ENCODE measurements around the gene RRAGC.
A peak's percentile ranks its signal among the peaks of the same experiment; 100 is the strongest.

RRAGC gene

DNA sequence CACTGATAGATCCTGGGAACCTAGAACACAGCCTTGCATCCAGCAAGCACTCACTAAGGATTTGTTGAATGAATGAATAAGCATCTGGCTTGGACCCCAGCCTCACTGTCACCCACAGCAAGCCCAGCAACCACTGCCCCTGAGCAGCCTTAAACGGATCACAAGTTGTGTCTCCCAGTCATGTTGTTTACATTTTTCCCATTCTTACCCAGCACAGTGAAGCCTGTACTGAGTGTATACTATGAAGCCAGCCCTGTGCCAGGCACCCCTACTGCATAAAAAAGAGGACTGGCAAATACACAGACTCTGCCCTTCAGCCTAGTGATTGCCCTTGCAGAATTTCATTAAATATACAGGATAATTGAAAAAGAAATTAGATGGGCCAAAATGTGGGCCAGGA is 30.2 kb downstream of the RRAGC start:
- Histone ChIP-seq H3K4me3 (ENCODE audit: low read depth in 1 of 2, low read length in 1 of 2) (no peak overlapping the region), H3K4me1 (ENCODE audit: control insufficient read depth in 1 of 2, insufficient read depth in 1 of 2, low read depth in 1 of 2, low read length in 1 of 2) (peaks cover 53 to 61% of the 10 kb centered on the region in 2 experiments), H3K36me3 (no peaks in the 10 kb centered on the region), H3K27me3 (no peaks in the 10 kb centered on the region), H3K9me3 (no peaks in the 10 kb centered on the region), H3K27ac (no peak overlapping the region)
- TF ChIP-seq, protein P1, sequence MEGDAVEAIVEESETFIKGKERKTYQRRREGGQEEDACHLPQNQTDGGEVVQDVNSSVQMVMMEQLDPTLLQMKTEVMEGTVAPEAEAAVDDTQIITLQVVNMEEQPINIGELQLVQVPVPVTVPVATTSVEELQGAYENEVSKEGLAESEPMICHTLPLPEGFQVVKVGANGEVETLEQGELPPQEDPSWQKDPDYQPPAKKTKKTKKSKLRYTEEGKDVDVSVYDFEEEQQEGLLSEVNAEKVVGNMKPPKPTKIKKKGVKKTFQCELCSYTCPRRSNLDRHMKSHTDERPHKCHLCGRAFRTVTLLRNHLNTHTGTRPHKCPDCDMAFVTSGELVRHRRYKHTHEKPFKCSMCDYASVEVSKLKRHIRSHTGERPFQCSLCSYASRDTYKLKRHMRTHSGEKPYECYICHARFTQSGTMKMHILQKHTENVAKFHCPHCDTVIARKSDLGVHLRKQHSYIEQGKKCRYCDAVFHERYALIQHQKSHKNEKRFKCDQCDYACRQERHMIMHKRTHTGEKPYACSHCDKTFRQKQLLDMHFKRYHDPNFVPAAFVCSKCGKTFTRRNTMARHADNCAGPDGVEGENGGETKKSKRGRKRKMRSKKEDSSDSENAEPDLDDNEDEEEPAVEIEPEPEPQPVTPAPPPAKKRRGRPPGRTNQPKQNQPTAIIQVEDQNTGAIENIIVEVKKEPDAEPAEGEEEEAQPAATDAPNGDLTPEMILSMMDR (IDR thresholded peaks at IDR 0.05): no peak

DNA sequence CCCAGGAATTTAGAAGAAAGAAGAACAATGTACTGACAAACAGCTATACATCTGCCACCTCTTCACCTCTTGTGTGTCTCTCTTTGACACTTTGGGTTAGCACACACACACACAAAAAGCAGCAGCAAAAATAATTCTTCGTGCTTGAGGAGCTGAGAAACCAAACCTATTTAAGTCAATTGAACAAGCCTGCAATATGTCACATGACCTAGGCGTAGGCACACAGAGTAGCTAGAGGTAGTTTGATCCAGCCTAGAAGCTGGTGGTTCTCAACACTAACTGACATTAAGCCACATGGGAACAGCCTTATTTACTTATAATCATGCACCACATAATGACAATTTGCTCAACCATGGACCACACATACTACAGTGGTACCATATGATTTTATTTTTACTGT is 32.3 kb downstream of the RRAGC start:
- Histone ChIP-seq H3K9me3 (no peaks in the 10 kb centered on the region), H3K27ac (peak overlapping the region; percentile 62), H3K27me3 (no peaks in the 10 kb centered on the region), H3K36me3 (no peaks in the 10 kb centered on the region), H3K4me1 (ENCODE audit: control insufficient read depth in 1 of 2, insufficient read depth in 1 of 2, low read depth in 1 of 2, low read length in 1 of 2) (peaks cover 45 to 58% of the 10 kb centered on the region in 2 experiments), H3K4me3 (ENCODE audit: low read depth in 1 of 2, low read length in 1 of 2) (no peak overlapping the region)
- TF ChIP-seq, protein P1 (IDR thresholded peaks at IDR 0.05): no peak

DNA sequence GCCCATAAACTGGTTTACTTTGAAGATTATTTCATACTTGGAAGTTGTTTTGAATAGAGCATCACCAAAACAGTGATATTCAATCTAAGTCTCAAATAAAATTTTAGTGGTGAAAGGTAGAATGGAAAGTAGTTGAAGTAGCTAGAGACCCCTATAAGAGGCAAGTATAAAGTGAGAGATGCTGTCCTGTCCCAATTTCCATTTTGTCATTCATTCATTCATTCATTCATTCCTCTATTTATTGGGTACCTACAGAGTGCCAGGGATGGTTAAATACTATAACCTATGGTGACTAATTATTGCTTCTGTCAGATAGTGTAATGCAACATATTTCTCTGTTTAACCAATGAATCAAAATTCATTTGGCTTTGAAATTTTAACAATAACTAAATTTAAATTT is 32.7 kb downstream of the RRAGC start:
- TF ChIP-seq, protein P1 (IDR thresholded peaks at IDR 0.05): no peak
- Histone ChIP-seq H3K9me3 (no peaks in the 10 kb centered on the region), H3K4me3 (ENCODE audit: low read depth in 1 of 2, low read length in 1 of 2) (no peak overlapping the region), H3K36me3 (no peaks in the 10 kb centered on the region), H3K27me3 (no peaks in the 10 kb centered on the region), H3K27ac (peak overlapping the region; percentile 62), H3K4me1 (ENCODE audit: control insufficient read depth in 1 of 2, insufficient read depth in 1 of 2, low read depth in 1 of 2, low read length in 1 of 2) (peaks cover 48 to 60% of the 10 kb centered on the region in 2 experiments)

DNA sequence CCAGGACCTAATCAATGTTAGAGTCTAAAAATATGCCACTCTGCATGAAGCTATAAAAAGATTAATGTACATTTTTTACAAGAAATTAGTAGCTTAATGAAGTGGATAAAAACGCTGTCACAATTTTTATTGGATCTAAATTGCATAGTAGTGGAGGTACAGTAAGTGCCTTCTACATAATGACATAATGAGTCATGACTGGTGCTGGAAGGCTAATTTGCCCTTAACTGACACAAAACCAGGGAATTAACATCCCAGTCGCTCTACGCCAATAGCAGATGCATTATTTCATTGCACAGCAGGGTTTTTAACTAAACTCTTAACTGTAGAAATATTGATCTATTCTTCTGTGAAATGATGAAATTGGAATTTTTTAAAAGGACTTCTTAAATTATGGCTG is 33.3 kb downstream of the RRAGC start:
- H3K27me3 ChIP-seq: no peaks in the 10 kb centered on the region
- no peaks in the 10 kb centered on the region for H3K36me3 ChIP-seq
- TF ChIP-seq, protein P1 (IDR thresholded peaks at IDR 0.05): no peak

DNA sequence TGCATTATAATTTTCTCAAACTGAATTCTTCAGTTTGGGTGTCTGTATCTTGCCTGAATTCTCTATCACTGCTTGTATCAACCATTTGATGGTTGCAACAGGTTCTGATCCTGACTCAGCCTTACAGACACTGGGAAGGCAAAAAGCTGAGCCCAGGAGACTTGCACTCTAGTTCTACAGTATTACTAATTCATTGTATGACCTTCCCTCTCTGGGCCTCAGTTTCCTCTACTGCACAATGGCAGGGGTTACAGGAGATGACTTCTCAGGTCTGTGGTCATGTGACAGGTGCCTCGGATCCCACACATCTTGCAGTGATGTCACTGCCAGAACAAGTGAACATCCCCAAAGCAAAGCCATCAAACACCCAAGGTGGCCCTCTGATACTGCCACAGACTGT is 38.7 kb downstream of the RRAGC start:
- Histone ChIP-seq H3K36me3 (no peaks in the 10 kb centered on the region), H3K4me3 (ENCODE audit: low read depth in 1 of 2, low read length in 1 of 2) (no peak overlapping the region), H3K4me1 (ENCODE audit: control insufficient read depth in 1 of 2, insufficient read depth in 1 of 2, low read depth in 1 of 2, low read length in 1 of 2) (peaks cover 29 to 40% of the 10 kb centered on the region in 2 experiments), H3K9me3 (no peaks in the 10 kb centered on the region), H3K27me3 (peaks cover 21% of the 10 kb centered on the region), H3K27ac (no peak overlapping the region)
- TF ChIP-seq, protein P1 (IDR thresholded peaks at IDR 0.05): no peak

More for the DNA sequence above, 33.3 kb downstream of the RRAGC start:
- Histone ChIP-seq H3K4me3 (ENCODE audit: low read depth in 1 of 2, low read length in 1 of 2) (no peak overlapping the region), H3K4me1 (ENCODE audit: control insufficient read depth in 1 of 2, insufficient read depth in 1 of 2, low read depth in 1 of 2, low read length in 1 of 2) (peaks cover 45 to 54% of the 10 kb centered on the region in 2 experiments), H3K27ac (no peak overlapping the region), H3K9me3 (no peaks in the 10 kb centered on the region)

DNA sequence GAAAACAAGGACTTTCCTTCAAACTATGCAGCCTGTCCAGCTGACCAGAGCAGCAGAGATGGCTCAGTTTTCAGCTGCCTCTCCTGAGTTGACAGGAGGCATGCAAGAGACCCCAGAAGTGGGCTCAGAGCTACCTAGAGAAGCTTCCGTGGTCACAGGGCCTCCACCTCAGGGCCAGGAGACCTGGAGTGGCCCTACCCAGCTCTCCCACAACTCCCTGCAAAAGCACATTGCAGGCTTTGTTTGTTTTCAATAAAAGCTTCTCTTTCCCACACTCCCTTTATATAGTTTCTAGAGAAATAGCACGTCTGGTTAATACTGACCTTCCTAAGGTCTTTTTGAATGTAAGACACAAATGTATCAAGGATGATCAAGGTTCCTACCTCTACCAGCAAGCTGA is 40.1 kb downstream of the RRAGC start:
- Histone ChIP-seq H3K4me3 (ENCODE audit: low read depth in 1 of 2, low read length in 1 of 2) (no peak overlapping the region), H3K4me1 (ENCODE audit: control insufficient read depth in 1 of 2, insufficient read depth in 1 of 2, low read depth in 1 of 2, low read length in 1 of 2) (peaks cover 29 to 41% of the 10 kb centered on the region in 2 experiments), H3K36me3 (no peaks in the 10 kb centered on the region), H3K9me3 (no peaks in the 10 kb centered on the region), H3K27me3 (peaks cover 34% of the 10 kb centered on the region), H3K27ac (no peak overlapping the region)
- TF ChIP-seq, protein P1 (IDR thresholded peaks at IDR 0.05): no peak
